DMS 273 (cell line): ENCODE measurements around the gene WDR37.

Source experiments
- DNase-seq: peaks from one replicate; lab custom pipeline; 2025; ENCODE audit not compliant: unreplicated experiment; lab: John Stamatoyannopoulos, UW

WDR37 gene

DNA sequence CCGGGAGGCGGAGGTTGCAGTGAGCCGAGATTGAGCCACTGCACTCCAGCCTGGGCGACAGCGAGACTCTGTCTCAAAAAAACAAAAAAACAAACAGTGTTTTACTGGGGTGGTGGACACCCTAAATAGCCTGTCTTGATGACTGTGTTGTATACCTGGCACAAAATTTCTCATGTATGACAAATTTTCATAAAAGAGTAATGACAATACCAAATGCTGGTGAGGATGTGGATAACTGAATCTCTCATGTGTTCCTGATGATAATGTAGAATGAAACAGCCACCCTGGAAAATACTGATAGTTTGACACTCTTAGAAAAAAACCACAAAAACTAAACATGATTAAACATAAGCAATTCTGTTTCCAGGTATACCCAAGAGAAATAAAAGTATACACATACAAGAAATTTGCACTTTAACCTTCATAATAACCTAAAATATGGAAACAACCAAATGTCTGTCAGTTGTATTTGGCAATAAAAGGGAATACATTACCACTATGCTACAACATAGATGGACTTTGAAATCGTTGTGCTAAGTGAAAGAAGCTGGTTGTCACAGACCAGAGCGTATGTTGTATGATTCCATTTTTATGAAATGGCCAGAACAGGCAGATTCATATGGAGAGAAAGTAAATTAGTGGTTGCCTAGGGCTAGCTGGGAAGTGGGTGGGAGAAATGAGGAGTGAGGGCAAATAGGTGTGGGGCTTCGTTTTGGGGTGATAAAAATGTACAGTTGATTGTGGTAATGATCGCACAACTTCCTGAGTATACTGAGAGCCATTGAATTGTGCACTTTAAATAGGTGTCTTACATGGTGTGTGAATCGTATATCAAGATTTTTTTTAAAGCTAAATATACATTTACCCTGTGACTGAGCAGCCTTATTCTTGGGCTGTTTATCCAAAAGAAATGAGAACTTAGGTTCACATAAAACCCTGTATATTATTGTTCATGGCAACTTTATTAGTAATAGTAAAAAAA is 12.5 kb downstream of the WDR37 start:
- DNase-seq = no peak

DNA sequence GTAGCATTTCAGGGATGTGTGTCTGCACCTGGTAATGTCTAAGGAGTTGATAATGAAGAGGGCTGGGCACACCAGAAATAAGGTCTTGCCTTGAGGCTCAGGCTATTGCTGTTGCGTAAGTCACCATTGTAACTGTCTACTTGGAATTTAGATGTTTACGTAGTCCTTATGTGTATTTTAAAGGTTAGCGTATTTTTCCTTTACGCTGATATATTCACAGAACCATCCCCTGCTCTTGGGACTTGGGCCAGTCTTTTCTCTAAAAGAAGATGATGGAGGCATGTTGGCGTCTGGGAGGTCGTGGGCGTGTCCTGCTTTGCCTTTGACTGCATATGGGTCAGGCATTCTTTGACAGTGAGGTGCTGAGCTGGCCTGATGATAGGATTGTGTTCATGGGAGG is 14.7 kb downstream of the WDR37 start:
- DNase-seq = no peak

DNA sequence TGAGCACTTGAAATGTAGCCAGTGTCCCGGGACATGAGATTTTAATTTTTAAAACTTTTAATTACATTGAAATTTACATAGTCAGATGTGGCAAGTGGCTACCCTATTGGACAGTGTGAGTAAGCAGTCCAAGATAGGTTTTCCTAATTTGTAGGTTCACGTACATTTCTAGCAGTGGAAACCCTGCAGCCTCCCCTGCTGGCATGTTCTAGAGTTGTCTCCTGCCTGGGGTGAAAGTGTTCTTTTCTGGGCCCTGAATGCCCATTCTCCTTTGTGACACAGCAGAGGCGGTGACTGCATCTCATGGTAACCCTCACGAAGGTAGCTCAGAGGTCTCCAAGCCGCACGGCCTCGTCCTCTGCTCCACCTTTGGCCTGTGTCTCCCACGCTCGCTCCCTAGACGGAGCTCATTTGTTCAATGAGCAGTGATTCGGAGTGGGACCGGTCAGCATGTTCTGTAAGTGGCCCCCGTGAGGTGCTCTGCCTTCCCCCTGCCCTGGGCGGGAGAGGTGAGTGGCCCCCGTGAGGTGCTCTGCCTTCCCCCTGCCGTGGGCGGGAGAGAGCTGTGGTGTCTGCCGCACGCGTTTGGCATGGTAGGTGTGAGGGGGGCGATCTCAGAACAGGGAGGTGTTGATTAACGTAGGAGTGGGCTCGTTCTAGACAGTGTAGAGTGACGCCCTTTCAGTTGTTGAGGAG is 18.0 kb downstream of the WDR37 start:
- DNase-seq = no peak

DNA sequence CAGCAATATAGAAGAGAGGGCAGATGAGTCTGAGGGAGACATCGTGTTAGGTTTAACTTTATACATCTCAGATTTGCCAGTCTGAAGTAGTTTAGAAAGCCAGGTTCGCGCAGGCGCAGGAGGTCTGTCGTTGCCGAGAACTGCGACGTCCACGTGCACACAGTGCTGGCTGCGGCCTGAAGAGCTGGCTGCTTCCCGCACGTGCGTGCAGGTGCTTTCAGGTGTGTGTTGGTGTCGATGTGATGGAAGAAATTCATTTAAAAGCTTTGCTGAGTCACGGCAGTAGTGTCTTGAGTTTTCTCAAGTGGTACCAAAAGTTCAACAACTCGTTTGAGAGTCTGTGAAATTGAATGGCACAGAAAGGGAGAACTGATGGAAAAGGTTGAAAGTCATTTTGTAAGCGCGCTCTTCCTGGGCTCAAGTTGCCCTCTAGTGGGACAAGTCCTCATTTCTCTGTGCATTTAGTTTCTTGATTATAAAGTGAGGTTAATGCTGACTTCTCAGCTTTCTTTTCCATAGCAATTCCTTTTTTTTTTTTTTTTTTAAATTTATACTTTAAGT is 18.6 kb downstream of the WDR37 start:
- DNase-seq = peak; percentile 5

DNA sequence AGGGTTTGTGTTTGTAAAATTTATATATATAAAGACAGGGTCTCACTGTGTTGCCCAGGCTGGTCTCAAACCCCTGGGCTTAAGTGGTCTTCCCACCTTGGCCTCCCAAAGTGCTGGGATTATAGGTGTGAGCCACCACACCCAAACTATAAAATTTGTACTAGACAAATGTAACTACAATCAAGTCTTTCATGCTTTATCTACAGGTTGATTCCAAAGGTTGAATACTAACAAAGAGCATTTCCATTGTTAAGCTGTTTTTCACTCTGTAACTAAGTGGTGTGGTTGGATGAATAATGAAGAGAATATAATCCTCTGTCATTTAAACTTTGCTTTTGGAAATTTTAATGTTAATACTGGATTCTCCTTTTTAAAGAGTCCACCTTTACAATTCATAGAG is 22.5 kb downstream of the WDR37 start:
- no peak for DNase-seq

DNA sequence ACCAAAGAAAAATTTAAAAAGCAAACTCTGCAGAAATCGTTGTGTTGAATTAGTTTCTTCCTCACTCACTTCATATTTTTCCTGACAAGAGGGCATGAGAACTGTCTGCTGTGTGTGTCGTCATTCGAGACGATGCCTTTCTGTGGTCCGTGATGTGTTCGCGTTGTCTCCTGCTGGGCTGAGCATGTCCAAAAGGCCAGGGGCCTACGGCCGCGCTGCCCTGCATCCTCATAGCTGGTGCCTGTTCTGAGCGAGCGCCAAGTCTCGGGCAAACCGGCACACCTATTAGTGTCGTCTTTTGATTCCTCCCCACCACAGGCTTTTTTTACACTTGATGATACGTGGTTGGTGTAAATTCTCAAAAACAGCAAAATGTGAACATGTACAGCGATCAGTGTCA is 27.4 kb downstream of the WDR37 start:
- no peak for DNase-seq

DNA sequence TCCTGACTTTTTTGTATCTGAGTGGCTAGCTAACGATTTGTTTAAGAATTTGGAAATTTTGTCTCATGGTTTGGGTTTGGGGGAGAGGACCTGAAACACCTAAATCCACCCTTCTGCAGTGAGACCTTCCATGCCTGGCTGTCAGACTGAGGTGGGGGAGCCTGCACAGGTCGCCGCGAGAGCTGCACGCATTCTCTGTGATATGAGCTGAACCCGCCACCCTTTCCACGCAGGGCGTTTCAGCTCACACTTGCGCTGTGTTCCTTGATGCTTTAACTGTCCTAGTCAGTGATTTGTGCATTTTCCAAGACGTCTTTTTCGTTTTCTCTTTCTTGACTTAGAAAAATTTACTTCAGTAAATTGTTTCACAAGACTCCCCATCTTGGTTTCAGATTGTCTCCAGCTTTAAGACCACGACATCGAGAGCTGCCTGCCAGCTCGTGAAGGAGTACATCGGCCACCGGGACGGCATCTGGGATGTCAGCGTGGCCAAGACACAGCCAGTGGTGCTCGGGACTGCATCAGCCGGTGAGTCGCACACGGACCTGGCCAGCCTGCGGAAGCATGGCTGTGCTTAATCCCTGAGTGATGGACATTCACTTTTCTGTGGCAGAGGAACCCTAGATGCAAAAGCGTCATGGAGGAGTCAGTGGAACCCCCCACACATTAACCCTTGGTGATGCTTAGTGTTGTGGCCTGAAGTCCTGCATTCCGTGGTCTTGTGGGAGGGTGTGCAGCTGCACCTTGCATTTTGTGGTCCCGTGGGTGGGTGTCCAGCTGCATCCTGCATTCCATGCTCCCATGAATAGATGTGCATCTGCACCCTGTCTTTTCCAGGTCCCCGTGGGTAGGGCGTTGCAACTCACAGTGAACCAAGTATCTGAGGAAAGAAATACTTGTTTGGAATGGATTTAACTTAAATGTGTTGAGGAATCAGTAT is 28.1 kb downstream of the WDR37 start:
- no peak for DNase-seq

DNA sequence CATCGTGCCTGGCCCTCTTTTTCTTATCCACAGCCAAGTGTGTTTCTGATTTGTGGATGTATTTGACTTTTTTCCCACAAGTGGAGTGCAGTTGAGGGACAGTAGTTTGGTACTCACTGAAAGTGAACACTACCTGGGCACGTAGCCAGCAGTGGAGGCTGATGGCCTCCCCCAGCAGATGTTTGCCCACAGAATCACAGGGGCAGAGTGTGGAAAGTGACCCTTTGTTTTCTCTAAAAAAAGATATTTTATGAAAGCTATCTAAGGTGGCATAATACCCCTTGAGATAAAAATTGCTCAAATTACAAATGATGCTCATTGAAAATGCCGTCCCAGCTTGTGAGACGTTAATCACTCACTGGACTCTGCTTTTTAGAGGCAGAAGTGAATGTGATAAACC is 29.1 kb downstream of the WDR37 start:
- peak; percentile 15 for DNase-seq

DNA sequence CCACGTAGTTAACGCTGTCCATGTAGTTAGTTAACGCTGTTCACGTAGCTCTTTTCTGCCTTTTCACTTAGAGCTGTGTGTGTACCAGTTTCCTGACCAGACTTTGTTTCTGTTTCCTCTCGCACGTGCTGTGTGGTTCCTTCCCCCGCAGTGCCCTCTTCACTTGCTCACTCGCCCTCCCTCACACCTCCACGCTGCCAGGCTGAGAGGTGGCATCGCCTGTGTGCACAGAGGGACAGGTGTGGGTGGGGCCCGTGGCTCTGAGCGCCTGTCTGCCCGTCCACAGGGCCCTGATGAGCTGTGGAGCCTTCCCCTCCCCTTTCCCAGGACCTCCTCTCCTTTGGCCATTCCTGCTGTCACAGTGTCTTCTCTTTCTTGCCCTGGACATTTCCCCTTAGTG is 30.6 kb downstream of the WDR37 start:
- no peak for DNase-seq

DNA sequence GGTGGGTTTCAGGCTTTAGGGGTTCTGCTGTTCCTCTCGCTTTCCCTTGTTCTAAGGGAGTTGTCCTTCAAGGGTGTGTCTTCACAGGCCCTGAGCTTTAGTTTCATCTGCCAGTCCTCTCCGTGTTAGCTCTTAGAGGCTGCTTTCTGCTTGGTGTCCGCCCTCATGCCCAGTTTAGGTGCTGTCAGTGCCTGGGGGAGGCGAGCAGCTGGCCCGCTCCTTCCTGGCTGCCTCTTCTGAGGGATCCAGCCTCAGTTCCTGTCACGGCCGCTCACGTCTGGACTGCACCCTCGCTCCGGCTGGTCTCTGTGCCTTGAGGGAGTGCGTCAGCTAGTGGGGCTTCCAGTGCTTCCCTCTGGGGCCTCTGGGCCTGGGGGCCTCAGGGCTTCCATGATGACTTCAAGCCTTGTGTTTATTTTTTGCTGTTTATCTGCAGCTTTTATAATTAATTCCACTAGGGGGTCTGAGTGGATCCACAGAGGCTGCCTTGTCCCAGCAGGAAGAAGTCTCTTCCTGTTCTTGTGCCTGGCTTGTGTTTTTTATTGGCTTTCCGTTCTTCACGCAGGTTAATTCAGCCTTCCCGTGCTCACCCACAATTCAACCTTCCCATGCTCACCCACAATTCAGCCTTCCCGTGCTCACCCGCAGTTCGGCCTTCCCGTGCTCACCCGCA is 33.0 kb downstream of the WDR37 start:
- no peak for DNase-seq

DNA sequence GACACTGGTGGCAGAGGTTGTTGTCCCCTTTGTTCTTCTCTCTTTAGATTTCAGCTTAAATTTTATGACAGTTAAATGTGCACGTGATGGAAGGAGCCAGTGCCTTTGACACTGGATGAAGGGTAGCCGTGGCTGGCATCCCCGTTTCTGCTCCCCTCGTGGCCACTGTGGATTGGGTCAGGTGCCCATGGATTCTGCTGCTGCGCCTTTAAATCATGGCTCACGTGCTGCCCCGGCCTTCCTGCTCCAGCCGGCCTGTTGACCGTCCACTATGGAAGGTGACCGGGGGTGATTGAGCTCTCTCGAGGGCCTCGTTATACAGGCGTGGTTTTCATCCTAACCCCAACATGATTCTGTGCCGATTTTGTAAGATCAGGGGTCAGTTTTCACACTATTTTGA is 34.5 kb downstream of the WDR37 start:
- DNase-seq = no peak

DNA sequence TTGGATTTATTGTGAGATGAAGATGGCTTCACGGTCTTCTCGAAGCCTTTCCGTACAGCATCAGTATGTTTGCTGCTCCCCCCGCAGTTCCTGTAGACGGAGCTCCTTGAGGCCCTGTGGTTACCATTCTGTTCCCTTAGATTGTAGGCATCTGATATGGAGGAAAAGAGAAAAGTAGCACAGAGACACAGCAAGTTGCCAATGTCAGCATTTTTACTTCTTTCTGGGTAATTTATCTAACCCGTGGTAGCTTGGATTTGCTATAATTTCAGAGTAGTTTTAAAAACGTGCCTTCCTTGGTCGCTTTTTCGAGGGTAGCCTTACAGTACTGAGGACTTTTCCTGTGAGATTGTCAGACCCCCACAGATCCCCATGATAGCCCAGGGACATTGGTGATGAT is 37.5 kb downstream of the WDR37 start:
- DNase-seq = no peak

DNA sequence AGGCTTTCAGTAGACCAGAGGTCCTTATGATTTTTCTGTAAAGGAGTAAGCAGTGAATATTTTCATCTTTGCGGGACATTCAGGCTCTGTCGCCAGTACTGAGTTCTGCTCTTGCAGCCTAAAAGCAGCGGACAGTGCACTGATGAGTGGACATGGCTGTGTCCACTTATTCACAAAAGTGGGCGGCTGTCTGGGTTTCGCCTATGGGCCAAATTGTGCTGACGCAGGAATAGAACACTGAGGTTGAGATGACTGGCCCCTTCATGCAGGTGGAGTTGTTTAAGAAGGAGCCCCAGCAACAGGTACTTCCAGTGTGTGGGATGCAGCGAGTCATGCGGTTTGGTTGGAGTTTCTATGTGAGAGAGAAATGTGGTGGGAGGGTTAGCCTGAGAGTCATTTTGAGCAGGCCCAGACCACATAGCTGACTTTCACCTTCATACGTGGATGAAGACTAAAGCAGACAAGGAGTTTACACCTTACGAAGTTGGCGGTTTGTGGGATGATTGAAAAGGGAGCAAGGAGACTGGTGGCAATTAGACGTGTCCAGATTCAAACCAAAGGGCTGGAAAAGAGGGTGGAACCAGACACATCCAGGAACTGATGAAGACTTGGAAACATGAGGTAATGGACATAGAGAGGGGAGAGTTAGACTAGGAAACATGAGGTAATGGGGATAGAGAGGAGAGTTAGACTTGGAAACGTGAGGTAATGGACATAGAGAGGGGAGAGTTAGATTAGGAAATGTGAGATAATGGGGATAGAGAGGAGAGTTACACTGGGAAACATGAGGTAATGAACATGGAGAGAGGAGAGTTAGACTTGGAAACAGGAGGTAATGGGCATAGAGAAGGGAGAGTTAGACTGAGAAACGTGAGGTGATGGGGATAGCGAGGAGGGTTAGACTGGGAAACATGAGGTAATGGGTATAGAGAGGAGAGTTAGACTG is 38.2 kb downstream of the WDR37 start:
- DNase-seq = no peak

DNA sequence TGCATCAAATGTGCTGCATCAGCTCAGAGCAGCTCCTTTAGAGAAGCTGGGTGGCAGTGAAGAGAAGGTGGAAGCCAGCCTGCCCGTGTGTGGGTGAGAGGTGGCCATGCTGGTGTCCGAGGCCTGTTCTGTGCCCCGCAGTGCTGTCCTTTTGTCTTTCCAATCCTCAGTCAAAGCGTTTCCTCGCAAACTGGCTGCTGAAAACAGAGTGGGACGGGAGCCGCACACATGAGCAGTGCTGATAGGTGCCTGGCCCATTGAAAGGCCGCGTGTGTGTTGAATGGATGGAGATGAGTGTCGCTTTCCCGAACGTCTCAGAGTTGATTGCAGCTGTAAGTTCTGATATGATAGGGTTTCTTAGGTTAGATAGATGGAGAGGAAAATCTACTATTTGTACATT is 39.3 kb downstream of the WDR37 start:
- no peak for DNase-seq

DNA sequence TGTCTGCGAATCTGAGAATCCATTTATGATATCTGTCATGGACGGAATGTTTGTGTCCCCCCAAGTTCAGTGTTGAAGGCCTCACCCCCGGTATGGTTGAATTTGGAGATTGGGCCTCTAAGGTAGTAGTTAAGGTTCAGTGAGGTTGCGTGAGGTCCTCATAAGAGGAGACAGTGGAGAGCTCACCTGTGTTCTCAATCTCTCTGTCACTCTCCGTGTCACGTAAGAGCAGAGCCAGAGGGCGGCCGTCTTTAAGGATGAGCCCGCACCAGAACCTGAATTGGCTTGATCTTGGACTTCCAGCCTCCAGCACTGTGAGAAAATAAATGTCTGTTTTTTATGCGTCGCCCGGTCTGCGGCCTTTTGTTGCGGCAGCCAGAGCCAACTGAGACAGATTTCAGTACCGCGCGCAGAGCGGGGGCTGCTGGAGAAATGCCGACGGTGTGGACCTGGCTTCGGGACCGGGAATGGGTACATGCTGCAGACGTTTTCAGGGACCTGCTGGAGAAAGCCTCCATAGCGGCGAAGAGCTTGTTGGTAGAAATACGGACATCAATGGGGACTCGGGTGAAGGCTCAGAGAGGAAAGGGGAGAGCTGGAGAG is 40.2 kb downstream of the WDR37 start:
- DNase-seq = no peak

DNA sequence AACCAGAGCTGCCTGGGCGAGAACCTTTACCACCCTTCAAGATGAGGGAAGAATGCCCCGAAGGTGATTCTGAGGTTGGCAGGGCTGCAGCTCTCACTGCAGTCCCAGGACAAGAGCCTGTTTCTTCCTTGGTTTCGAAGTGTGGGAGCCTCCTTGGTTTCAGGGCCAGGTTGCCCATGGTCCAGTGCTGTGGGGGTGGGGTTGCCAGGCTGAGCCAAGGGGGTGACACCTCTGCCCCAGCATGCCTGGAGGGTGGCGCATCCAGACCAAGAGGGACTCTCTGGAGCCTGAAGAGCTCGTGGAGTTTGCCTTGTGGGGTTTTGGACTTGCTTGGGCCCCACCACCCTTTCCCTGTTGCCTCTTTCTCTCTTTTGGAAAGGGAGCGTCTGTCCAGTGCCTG is 41.3 kb downstream of the WDR37 start:
- DNase-seq = no peak

DNA sequence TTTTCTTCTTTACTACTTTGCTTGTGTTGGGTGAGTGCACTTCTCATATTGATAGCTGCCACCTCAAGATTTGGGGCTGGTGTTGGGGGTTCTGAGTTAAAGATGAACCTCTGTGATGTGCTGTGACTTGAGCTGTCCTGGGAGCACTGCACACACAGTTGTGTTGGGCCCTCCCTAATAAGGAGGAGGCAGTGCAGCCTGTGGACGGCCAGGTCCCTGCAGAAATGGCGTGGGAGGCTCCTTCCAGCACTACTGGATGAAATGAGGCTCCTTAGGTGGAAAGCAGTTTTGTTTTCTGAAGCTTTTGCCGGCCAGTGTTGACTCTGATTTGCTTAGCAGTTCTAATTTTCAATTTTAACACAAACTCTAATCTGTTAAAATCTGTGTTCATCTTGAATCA is 44.0 kb downstream of the WDR37 start:
- no peak for DNase-seq

DNA sequence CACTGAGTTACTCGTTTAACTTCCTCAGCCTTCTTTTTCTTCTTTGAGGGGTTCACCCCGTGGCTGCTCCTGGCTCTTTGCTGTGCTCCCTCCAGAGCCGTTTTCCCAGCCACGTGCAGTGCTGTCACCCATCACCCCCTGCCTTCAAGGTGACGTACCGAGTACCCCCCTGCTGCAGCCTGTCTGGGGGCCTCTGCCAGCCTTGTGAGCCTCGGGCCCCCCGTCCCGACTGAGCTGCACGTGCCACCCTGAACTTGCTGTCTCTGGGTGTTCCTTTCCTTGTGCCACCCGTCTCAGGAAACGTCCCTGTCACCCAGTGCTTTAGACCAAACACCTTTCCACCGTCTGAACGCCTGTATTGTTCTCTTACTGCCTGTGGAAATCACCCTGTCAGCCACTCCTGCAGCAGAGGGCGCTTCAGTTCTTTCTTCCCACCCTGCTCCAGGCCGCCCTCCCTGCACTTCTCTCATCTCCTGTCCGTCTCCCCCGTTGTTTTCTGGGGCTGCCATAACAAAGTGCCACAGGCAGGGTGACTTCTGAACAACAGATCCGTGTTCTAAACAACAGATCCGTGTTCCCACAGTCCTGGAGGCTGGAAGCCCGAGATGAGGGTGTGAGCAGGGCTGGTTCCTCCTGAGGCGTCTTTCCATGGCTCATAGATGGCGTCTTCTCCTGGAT is 44.6 kb downstream of the WDR37 start:
- DNase-seq = peak; percentile 1
